Mesendoderm (in vitro differentiated cells): Measurements from ENCODE around the gene CHCHD3. TPM values are rescaled to one million over a fixed set of nuclear protein-coding genes. Genes with fewer than 3 reads are reported as not detected.

Experiments used
- small RNA-seq: library from polyadenylated mRNA; stranded (forward); fragments of <200 nt; extraction: miRNeasy Mini kit (QIAGEN cat#:217004); gene quantifications from one replicate; pipeline ENCODE3, GENCODE V24; 2013; ENCODE audit not compliant: insufficient read depth

Gene CHCHD3

Small RNA genes lying within 50 kb of the gene (small RNA-seq; reads per million reads assigned to genes)
- gene RF00218, result not detected
- gene RNU6-92P, result not detected
